Endothelial cell of hepatic sinusoid (primary cell): ENCODE results near the gene ICA1.

Source experiments
- in situ Hi-C: cut with HindIII; loops from 2 replicates; pipeline ENCODE4 v1.10.0; 2017; ENCODE audit warnings: low sequenced_read_pairs

ICA1 gene

DNA sequence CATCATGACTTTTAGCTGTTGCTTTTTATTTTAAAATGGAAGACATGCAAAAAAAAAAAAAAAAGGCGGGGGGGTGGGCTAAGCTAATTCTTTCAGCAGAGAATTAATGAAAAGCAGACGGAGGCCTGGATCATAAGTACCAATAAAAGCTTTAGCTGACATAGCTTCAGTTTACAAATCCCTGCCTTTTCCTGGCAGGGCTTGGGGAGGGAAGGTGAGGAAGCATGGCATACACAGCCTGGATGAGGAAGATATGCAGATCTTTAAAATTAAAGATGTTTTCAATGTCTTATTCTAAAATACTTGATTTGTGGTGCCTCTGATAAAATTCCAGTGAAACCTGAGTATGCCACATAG lies 57.0 kb downstream of the ICA1 start:
- in situ Hi-C loops, result no loop called here

- in situ Hi-C loops, result no loop called here
Measured at GRCh38 chr7:8204339-8205030, 57.5 kb downstream of the ICA1 start.

DNA sequence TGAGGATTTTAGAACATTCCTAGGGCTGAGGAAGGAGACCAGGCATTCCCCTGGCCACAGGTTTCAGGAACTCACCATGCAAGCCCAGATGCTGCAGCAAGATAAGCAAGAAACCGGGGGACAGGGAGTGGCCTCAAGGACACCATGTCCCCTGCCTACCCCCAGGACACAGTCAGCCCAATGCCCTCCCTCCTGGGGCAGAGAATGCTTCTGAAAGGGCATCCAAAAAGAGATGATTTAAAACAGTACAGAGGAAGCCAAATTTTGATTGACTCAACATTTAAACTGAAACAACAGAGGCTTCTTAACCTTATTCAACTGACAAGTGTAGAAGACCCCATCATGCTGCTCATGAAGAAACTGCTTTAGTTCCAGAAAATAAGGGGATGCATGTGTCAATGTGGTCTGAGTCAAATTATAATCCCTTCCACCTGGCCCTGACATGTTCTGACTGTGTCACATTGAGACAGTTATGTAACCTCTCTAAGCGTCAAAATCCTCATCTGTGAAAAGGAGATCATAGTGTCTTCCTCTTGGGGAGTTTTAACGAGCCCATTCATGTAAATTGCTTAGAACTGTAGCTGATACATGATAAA lies 60.0 kb downstream of the ICA1 start:
- in situ Hi-C loops, result no loop called here

GRCh38 chr7:8200717-8201116 lies 61.2 kb downstream of the ICA1 start:
- in situ Hi-C loops, result no loop called here

DNA sequence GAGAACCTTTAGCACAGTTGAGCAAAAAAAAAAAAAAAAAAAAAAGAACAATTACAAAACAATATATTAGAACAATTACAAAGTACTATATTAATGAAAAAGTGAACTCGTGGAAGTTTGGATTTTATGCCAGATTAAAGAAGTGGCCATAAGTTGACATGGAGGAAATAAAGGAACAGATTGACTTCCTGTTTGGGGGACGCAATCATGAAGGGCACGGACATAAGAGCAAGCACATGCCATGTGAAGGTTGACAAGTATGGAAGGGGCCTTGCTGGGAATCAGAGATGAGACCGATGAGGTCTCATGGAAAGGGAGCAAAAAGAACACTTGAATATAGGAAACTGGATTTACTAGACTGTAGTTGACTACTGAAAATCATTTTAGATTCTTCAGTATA lies 61.7 kb downstream of the ICA1 start:
- in situ Hi-C loops, result no loop called here

DNA sequence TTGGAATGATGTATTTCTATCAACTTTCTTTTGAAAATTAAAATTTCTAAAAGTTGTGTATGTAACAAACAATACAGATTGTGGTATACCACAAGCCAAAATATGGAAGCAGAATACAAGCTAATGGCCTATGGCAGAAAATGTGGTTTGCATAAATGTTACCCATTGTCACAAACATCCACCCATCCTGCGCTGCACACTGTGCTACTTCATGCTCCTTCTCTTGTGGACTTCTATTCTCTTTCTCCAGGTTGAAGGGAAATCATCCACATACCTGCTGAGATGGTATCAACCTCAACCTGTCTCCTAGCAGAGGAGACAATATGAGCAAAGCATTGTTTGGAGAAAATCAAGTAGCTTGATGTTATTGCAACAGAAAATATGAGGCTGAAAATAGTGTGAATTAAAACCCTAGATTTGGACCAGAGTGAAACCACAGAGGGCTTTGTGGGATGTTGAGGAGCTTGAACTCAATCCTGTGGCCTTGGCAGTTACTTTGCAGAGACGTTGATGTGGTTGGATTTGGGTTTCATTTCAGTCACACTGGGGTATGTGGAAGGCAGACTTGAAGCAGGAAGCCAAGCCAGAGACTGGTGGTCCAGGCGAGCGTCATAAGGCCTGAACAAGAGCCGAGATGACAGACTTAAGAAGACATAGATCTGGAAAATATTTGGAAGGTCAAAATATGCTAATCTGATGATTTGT lies 63.8 kb downstream of the ICA1 start:
- in situ Hi-C loops, result no loop called here

DNA sequence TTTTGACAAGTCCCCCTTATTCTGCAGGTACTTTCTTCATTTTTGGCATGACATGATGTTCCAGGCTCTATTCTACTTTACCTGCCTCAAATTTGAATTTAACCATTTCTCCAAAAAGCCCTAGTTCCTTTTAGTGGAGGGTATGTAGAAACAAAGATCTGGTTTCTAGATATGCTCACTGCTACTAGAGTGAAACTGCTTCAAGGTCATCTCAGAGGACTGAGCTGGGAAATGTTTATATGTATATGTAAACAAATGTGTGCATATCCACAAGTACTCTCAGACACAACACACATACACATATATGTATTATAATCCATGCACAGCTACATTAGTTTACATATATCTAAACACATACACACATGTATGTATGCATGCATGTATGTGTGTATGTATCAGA lies 69.1 kb downstream of the ICA1 start:
- in situ Hi-C loops, result no loop called here

GRCh38 chr7:8190119-8190895 lies 71.7 kb downstream of the ICA1 start:
- in situ Hi-C loops, result no loop called here

DNA sequence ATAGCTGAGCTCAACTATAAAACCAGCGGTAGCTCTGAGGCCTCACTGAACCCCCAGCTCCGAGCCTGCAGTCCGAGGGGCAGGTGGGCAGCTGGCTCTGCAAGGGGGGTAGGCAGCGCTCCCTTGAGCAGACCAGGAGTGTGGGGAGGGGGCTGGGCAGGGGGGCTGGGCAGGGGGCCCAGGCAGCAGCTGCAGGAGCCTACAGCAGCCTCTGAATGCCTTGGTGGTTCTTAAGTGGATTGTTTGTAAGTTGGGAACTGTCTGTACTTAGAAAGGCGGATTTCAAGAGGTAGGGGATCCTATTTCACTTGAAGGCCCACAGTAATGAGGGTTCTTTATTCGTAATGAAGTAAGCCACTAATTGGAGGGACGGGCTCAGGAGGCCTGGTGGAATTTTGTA lies 72.3 kb downstream of the ICA1 start:
- in situ Hi-C loops, result no loop called here

- in situ Hi-C loops, result no loop called here
Measured at GRCh38 chr7:8185926-8186683, 75.9 kb downstream of the ICA1 start.

GRCh38 chr7:8184221-8184620 lies 77.7 kb downstream of the ICA1 start:
- in situ Hi-C loops, result no loop called here

GRCh38 chr7:8179486-8179885 lies 82.5 kb downstream of the ICA1 start:
- in situ Hi-C loops, result no loop called here

DNA sequence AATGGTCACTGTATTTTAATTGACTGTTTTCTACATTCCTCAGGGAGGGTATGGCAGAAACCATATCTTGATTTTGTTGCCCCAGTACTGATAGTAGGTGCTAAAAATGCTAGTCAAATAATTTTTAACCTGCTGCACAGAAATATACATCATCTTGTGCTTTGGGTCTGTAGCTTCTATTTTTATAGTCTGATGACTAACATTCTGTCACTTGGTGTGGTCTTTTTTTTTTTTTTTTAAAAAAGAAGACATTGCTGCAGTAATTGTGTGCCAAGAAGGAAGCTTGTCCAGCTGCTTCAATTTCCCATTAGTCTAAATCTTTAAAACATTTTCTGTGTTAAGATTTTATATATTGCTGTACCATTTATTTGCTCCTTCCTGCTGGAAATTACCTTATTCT lies 83.6 kb downstream of the ICA1 start:
- in situ Hi-C loops, result no loop called here

DNA sequence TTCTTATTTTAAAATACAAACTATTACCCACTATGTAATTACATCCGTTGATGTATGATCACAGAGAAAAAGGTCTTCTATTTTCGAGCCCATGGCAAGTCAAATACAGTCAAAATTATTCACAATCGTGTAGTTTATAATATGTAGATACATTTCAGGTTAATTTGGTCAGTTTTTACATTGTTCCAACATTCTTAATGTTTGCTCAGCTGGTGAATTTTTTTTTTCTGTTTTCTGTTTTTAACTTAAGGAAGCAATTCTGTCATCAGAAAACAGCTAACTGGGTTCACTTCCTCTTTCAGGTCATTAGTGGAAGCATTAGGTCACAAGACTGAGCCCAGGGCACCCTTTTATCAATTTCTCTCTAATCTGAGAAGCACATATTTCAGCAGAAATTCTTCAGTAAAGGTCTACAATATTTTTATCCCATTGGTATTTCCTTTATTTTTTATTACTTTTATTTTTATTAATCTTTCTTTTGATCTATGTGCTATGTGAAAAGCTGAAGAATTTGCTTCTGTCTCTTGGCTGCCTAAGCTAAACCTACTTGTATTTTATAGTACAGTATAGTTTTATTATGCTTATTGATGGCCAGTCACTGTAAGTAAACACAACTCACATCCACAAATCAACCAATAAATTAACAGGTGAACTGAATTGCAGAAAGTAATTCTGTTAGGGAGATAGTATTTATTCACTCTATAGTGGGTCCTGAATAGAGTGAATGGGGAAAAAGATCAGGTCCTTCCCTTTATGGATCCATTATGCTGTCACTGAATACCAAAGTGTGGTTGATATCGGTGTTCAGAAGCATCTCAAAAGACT lies 84.6 kb downstream of the ICA1 start:
- in situ Hi-C loops, result no loop called here

GRCh38 chr7:8176370-8177081 lies 85.4 kb downstream of the ICA1 start:
- in situ Hi-C loops, result no loop called here

DNA sequence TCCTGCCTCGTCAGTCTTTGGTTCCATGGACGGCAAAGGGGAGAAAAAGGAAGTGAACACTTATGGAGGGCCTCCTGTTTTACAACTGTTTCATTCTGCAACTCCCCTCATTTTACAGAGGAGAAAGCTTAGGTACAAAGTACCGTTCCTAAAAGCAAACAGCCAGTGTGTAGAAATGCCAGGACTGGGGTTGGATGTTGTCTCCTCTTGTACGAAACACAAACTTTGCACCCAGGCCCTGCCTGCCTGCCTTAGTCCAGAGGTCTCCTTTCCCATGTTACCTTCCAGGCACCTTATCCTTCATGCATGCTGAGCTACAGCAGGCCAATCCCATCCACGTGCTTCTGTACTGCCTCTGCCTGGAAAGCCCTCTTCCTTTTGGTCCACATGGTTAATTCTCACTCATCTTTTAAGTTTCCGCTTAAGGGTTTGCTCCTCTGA lies 86.0 kb downstream of the ICA1 start:
- in situ Hi-C loops, result no loop called here

DNA sequence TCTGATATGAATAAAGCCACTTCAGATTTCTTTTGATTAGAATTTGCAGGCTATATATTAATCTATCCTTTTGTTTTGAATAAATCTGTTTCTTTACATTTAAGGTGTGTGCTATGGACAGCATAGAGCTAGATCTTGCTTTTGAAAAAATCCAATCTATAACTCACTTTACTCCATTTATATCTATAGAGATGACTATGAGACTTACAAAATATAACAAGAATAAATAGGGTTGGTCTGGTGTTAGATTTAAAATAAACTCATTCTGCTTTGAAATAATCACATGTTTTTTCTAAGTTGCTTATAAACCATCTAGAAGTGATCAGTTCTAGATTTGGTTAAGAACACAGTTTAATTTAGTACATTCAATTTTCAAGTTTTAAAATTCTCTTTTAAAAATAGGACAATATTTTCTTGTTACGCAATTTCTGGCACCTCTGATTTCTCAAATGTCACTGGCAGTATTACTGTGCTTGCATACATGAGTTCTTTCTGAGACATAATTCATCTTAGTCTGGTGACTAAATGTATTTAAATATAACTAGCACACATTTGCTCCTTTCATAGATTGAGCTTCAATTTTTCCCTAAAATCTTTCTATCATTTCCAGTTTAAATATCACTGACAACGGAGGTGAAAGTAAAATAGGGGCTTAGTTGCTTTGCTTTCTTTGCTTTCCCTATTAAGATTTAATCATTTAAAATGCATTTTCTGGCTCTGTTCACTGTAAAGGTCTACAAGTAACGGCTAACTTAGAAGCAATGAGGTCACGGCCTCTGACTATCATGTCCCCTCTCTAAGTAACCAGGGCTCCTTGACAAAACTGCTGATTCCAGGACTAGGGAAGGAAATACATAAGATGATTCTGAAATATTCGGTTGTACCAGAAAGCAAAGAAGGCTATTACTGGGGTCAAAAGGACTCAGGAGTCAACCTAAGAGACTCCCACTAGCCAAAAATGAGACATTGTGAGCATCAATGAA lies 89.3 kb downstream of the ICA1 start:
- in situ Hi-C loops, result no loop called here

GRCh38 chr7:8169171-8169570 lies 92.8 kb downstream of the ICA1 start:
- in situ Hi-C loops, result no loop called here
